H9 (cell line): ENCODE measurements around the gene ABCA3. TPM values are rescaled to one million over a fixed set of nuclear protein-coding genes. Genes with fewer than 3 reads are reported as not detected.

ENCODE experiments used
- DNase-seq: peaks from one replicate; pipeline ENCODE4 v3.0.0-alpha.2; 2017
- H2AFZ ChIP-seq: one replicate; pipeline ENCODE4 v1.6.1; 2013; ENCODE audit warnings: mild to moderate bottlenecking, low read length, control low read depth, moderate library complexity
- H2AK5ac ChIP-seq: 2 replicates; pipeline ENCODE4 v1.6.1; 2013; ENCODE audit warnings: low read length, control low read depth, mixed read lengths; ENCODE audit not compliant: insufficient read length
- H2BK120ac ChIP-seq: one replicate; pipeline ENCODE4 v1.6.1; 2013; ENCODE audit warnings: low read depth, mild to moderate bottlenecking, low read length, control low read depth, inconsistent platforms; ENCODE audit not compliant: poor library complexity, severe bottlenecking
- H2BK12ac ChIP-seq: 2 replicates; pipeline ENCODE4 v1.6.1; 2013; ENCODE audit warnings: low read length, control low read depth, mixed read lengths, low read depth; ENCODE audit not compliant: insufficient read length
- H2BK15ac ChIP-seq: 2 replicates; pipeline ENCODE4 v1.6.1; 2013; ENCODE audit warnings: low read depth, low read length, control low read depth
- H2BK20ac ChIP-seq: one replicate; pipeline ENCODE4 v1.6.1; 2013; ENCODE audit warnings: low read depth, mild to moderate bottlenecking, low read length, control low read depth, inconsistent platforms; ENCODE audit not compliant: poor library complexity, severe bottlenecking
- H2BK5ac ChIP-seq: 2 replicates; pipeline ENCODE4 v1.6.1; 2013; ENCODE audit warnings: low read length, control low read depth, mixed read lengths; ENCODE audit not compliant: insufficient read length
- H3K14ac ChIP-seq: 2 replicates; pipeline ENCODE4 v1.6.1; 2013; ENCODE audit warnings: low read length, control low read depth; ENCODE audit not compliant: insufficient read depth
- H3K18ac ChIP-seq: 2 replicates; pipeline ENCODE4 v1.6.1; 2013; ENCODE audit warnings: low read depth, mild to moderate bottlenecking, mixed read lengths, low read length, control low read depth; ENCODE audit not compliant: insufficient read length
- H3K23ac ChIP-seq: 2 replicates; pipeline ENCODE4 v1.6.1; 2013; ENCODE audit warnings: low read length, control low read depth, mixed read lengths, low read depth; ENCODE audit not compliant: insufficient read length
- H3K23me2 ChIP-seq: 2 replicates; pipeline ENCODE4 v1.6.1; 2013; ENCODE audit warnings: low read depth, mild to moderate bottlenecking, mixed read lengths, low read length, control low read depth; ENCODE audit not compliant: insufficient read length, poor library complexity, severe bottlenecking
- H3K27ac ChIP-seq: 2 replicates; pipeline ENCODE4 v1.5.1; 2013; ENCODE audit warnings: low read length, control low read depth, mixed read lengths, low read depth; ENCODE audit not compliant: insufficient read length
- H3K27me3 ChIP-seq: 2 replicates; pipeline ENCODE4 v1.6.1; 2013; ENCODE audit warnings: low read length, control low read depth, inconsistent platforms; ENCODE audit not compliant: insufficient read depth
- H3K4ac ChIP-seq: 2 replicates; pipeline ENCODE4 v1.6.1; 2013; ENCODE audit warnings: low read depth, mild to moderate bottlenecking, control low read depth, inconsistent platforms, low read length, moderate library complexity
- H3K4me1 ChIP-seq: 2 replicates; pipeline ENCODE4 v1.6.1; 2013; ENCODE audit warnings: low read length, control low read depth, inconsistent platforms; ENCODE audit not compliant: insufficient read depth
- H3K4me2 ChIP-seq: 2 replicates; pipeline ENCODE4 v1.6.1; 2013; ENCODE audit warnings: low read length, control low read depth, mixed read lengths; ENCODE audit not compliant: insufficient read length, insufficient read depth
- H3K56ac ChIP-seq: 2 replicates; pipeline ENCODE4 v1.6.1; 2013; ENCODE audit warnings: low read depth, mild to moderate bottlenecking, mixed read lengths, low read length, control low read depth; ENCODE audit not compliant: insufficient read length
- H3K79me1 ChIP-seq: 2 replicates; pipeline ENCODE4 v1.6.1; 2013; ENCODE audit warnings: low read depth, mild to moderate bottlenecking, moderate library complexity, low read length, control low read depth, inconsistent platforms; ENCODE audit not compliant: insufficient read depth, poor library complexity, severe bottlenecking
- H3K79me2 ChIP-seq: 2 replicates; pipeline ENCODE4 v1.6.1; 2013; ENCODE audit warnings: low read length, control low read depth, inconsistent platforms; ENCODE audit not compliant: insufficient read depth
- H3K9ac ChIP-seq: 2 replicates; pipeline ENCODE4 v1.6.1; 2013; ENCODE audit warnings: low read length, control low read depth, mixed read lengths; ENCODE audit not compliant: insufficient read length; ENCODE audit errors: extremely low read depth
- H3K9me3 ChIP-seq: one replicate; pipeline ENCODE4 v1.6.1; 2013; ENCODE audit warnings: low read depth, low read length, inconsistent platforms; ENCODE audit not compliant: control insufficient read depth
- H3T11ph ChIP-seq: one replicate; pipeline ENCODE4 v1.6.1; 2013; ENCODE audit warnings: mild to moderate bottlenecking, low read length, control low read depth, inconsistent platforms
- H4K20me1 ChIP-seq: one replicate; pipeline ENCODE4 v1.6.1; 2013; ENCODE audit not compliant: control insufficient read depth, insufficient read length, insufficient read depth
- H4K5ac ChIP-seq: 2 replicates; pipeline ENCODE4 v1.6.1; 2013; ENCODE audit warnings: low read depth, mild to moderate bottlenecking, mixed read lengths, low read length, control low read depth; ENCODE audit not compliant: insufficient read length
- H4K8ac ChIP-seq: replicated peaks from 2 replicates; pipeline ENCODE4 v1.6.1; 2013; ENCODE audit warnings: low read length, control low read depth, mixed read lengths, low read depth; ENCODE audit not compliant: insufficient read length
- H4K91ac ChIP-seq: 2 replicates; pipeline ENCODE4 v1.6.1; 2013; ENCODE audit warnings: low read depth, mild to moderate bottlenecking, moderate library complexity, mixed read lengths, low read length, control low read depth; ENCODE audit not compliant: insufficient read length
- H3K27ac Mint-ChIP-seq, 3 experiments: 2 replicates in 2 of 3; 3 replicates in 1 of 3; pipeline ENCODE4 v1.8.0; 2020 to 2021; ENCODE audit warnings: mixed read lengths in 3 of 3, mild to moderate bottlenecking in 1 of 3, moderate library complexity in 1 of 3
- H3K27me3 Mint-ChIP-seq: 2 replicates; pipeline ENCODE4 v1.8.0; 2021; ENCODE audit warnings: low read depth, mild to moderate bottlenecking, moderate library complexity, mixed read lengths
- H3K36me3 Mint-ChIP-seq, 3 experiments: 2 replicates in 2 of 3; 3 replicates in 1 of 3; pipeline ENCODE4 v1.8.0; 2020 to 2021; ENCODE audit warnings: low read depth in 3 of 3, mixed read lengths in 3 of 3; ENCODE audit not compliant: insufficient read depth in 1 of 3
- H3K4me1 Mint-ChIP-seq, 2 experiments: 2 replicates each; pipeline ENCODE4 v1.8.0; 2020; ENCODE audit warnings: mixed read lengths in 2 of 2
- H3K4me3 Mint-ChIP-seq, 2 experiments: 2 replicates in 1 of 2; 3 replicates in 1 of 2; pipeline ENCODE4 v1.8.0; 2020 to 2021; ENCODE audit warnings: mild to moderate bottlenecking in 2 of 2, mixed read lengths in 2 of 2, moderate library complexity in 1 of 2
- H3K9me3 Mint-ChIP-seq, 2 experiments: 2 replicates in 1 of 2; 3 replicates in 1 of 2; pipeline ENCODE4 v1.8.0; 2020; ENCODE audit warnings: mild to moderate bottlenecking in 2 of 2, mixed read lengths in 2 of 2, moderate library complexity in 1 of 2
- CTCF ChIP-seq: fragments of 200-600 bp; sonication (generic); conservative IDR thresholded peaks from 3 replicates; pipeline ENCODE4 v1.8.0; 2021; ENCODE audit warnings: antibody characterized with exemption, mild to moderate bottlenecking
- WGBS: extraction: QIAGEN DNeasy Blood & Tissue Kit; methylation state at CpG from one replicate; pipeline ENCODE4 v1.1.7; 2013; ENCODE audit warnings: missing lambda C conversion rate, low lambda C conversion rate, mixed read lengths; ENCODE audit not compliant: insufficient read length; ENCODE audit errors: extremely low coverage; 5-methylcytosine and 5-hydroxymethylcytosine counted together
- total RNA-seq: library from RNA; stranded (reverse); gene quantifications from 2 replicates; pipeline ENCODE4 v1.2.1, GENCODE V29; 2021

ABCA3 gene
- total RNA-seq, 1 experiment from 2014 or later, result 8.0 TPM

GRCh38 chr16:2230376-2230775, 110.2 kb downstream of the ABCA3 start:
- H4K91ac ChIP-seq, result no peak overlapping the region
- TF ChIP-seq CTCF, result no peak
- no peaks in the 10 kb centered on the region; a peak in 1 of 4 replicates for H3K4me1 Mint-ChIP-seq
- peaks cover 2 to 30% (median 16%) of the 10 kb centered on the region in 3 experiments; a peak in 6 of 7 replicates for H3K36me3 Mint-ChIP-seq
- no peaks in the 10 kb centered on the region for H3K4me1 ChIP-seq
- no peak overlapping the region for H2BK20ac ChIP-seq
- no peaks in the 10 kb centered on the region for H3K27me3 ChIP-seq
- peaks cover 3% of the 10 kb centered on the region; the same call in 1 of the 2 replicates for H3K79me2 ChIP-seq
- no peak overlapping the region for H2BK5ac ChIP-seq
- H3K56ac ChIP-seq, result no peak overlapping the region
- no peak overlapping the region for H3K9ac ChIP-seq
- H2BK120ac ChIP-seq, result no peak overlapping the region
- no CpG with 5 or more reads among the region's 13 CpGs for WGBS
- peak overlapping the region in 1 of 3 experiments; percentile 64; a peak in 1 of 7 replicates for H3K27ac Mint-ChIP-seq
- H3K4me2 ChIP-seq, result no peak overlapping the region
- H4K8ac ChIP-seq, result no peak overlapping the region
- H2BK15ac ChIP-seq, result no peak overlapping the region
- H3K23ac ChIP-seq, result no peak overlapping the region
- no peak overlapping the region for H3K14ac ChIP-seq
- H3K4me3 Mint-ChIP-seq, result peak overlapping the region in 1 of 2 experiments; percentile 29; a peak in 1 of 5 replicates
- no peak overlapping the region for H3K27ac ChIP-seq
- no peak overlapping the region for H4K5ac ChIP-seq
- H2AFZ ChIP-seq, result no peak overlapping the region
- H3K9me3 Mint-ChIP-seq, result no peaks in the 10 kb centered on the region
- no peaks in the 10 kb centered on the region for H3K79me1 ChIP-seq
- H3K9me3 ChIP-seq, result no peaks in the 10 kb centered on the region
- no peaks in the 10 kb centered on the region; the same call in 1 of the 2 replicates for H3K27me3 Mint-ChIP-seq
- no peak overlapping the region for H2AK5ac ChIP-seq
- H3K4ac ChIP-seq, result no peak overlapping the region
- no peak overlapping the region for H2BK12ac ChIP-seq
- no peak overlapping the region for H3T11ph ChIP-seq
- no peak overlapping the region for H3K18ac ChIP-seq
- no peak for DNase-seq
- no peaks in the 10 kb centered on the region for H4K20me1 ChIP-seq
- no peaks in the 10 kb centered on the region for H3K23me2 ChIP-seq
